Body of pancreas (tissue), 4 donors: Measurements from ENCODE around the gene IGSF23. TPM values are rescaled to one million over a fixed set of nuclear protein-coding genes. Genes with fewer than 3 reads are reported as not detected.
A peak's percentile ranks its signal among the peaks of the same experiment; 100 is the strongest.

Experiments
- ATAC-seq: fragments of 150-250 bp; one replicate; pipeline ENCODE4 v1.9.1; 2016
- DNase-seq, 4 donors: peaks; one replicate each; pipeline ENCODE4 v3.0.0-alpha.2; 2019
- H3K27ac ChIP-seq, 4 donors: fragments of 200-600 bp; sonication (generic); 1 replicate in 3 of 4; 2 replicates in 1 of 4; pipeline versions ENCODE4 v1.5.1 to v1.6.1; 2016 to 2019; ENCODE audit warnings: mild to moderate bottlenecking in 1 of 4, mixed read lengths in 1 of 4, moderate library complexity in 1 of 4
- H3K27me3 ChIP-seq, 2 donors: fragments of 200-600 bp; sonication (generic); one replicate each; pipeline ENCODE4 v1.6.0; 2016; ENCODE audit warnings: mild to moderate bottlenecking in 1 of 2
- H3K36me3 ChIP-seq, 2 donors: fragments of 200-600 bp; sonication (generic); replicated peaks in 1 of 2; 2 replicates each; pipeline ENCODE4 v1.5.1; 2016; ENCODE audit warnings: low read depth in 2 of 2; ENCODE audit not compliant: insufficient read depth in 1 of 2
- H3K4me1 ChIP-seq: fragments of 200-600 bp; sonication (generic); one replicate; pipeline ENCODE4 v1.6.0; 2016
- H3K4me3 ChIP-seq, 2 donors: fragments of 200-600 bp; sonication (generic); 1 replicate in 1 of 2; 2 replicates in 1 of 2; pipeline ENCODE4 v1.5.1; 2016 to 2019
- H3K9me3 ChIP-seq, 3 donors: fragments of 200-600 bp; sonication (generic); 1 replicate in 2 of 3; 2 replicates in 1 of 3; pipeline ENCODE4 v1.5.1; 2016
- CTCF ChIP-seq, 7 experiments: fragments of 450-650 bp in 4 of 7; fragments of 200-600 bp in 3 of 7; sonication (generic) in 3 of 7; IDR thresholded peaks; one replicate each; pipeline ENCODE4 v1.5.1; 2016 to 2019; ENCODE audit warnings: antibody characterized with exemption in 7 of 7
- POLR2A ChIP-seq, 3 donors: fragments of 450-650 bp; IDR thresholded peaks; one replicate each; pipeline ENCODE4 v1.6.1; 2016; ENCODE audit warnings: antibody characterized with exemption in 3 of 3, mild to moderate bottlenecking in 2 of 3
- WGBS, 2 donors: methylation state at CpG; one replicate each; pipeline ENCODE4 v1.1.5; 2017; 5-methylcytosine and 5-hydroxymethylcytosine counted together
- intact Hi-C: fragments of 100-400 bp; cut with DNase I; formaldehyde crosslinking; loops from one replicate; pipeline ENCODE4 v1.15.1; 2023
- total RNA-seq, 2 donors: library from RNA; depleted of rRNA; stranded (reverse); fragments of >200 nt; gene quantifications; one replicate each; pipeline ENCODE4 v1.1.0, GENCODE V29; 2016

The IGSF23 gene
- total RNA-seq, 2 donors from 2014 or later, result 3.1 TPM; not detected in 1

GRCh38 chr19:44598355-44598754, 15.0 kb upstream of the IGSF23 start:
- TF ChIP-seq POLR2A (IDR thresholded peaks at IDR 0.05), result no peak
- no peak for TF ChIP-seq CTCF (IDR thresholded peaks at IDR 0.05)
- Histone ChIP-seq H3K36me3 (no peaks in the 10 kb centered on the region), H3K9me3 (no peaks in the 10 kb centered on the region), H3K4me3 (no peak overlapping the region), H3K4me1 (peaks cover 44% of the 10 kb centered on the region), H3K27me3 (no peaks in the 10 kb centered on the region), H3K27ac (no peak overlapping the region)
- no peak for ATAC-seq
- intact Hi-C loops, result no loop called here
- no peak for DNase-seq

- H3K4me1 ChIP-seq, result peaks cover 40% of the 10 kb centered on the region
- H3K27me3 ChIP-seq, result no peaks in the 10 kb centered on the region
- 24 to 50% methylated on average over 1 to 3 of the region's 3 CpGs for WGBS, 2 donors
- ATAC-seq, result peak; percentile 76
- H3K36me3 ChIP-seq, result no peaks in the 10 kb centered on the region
- TF ChIP-seq CTCF (IDR thresholded peaks at IDR 0.05), result peak in 4 of 7 experiments; percentile 16 to 23 (median 22)
- no peak for TF ChIP-seq POLR2A (IDR thresholded peaks at IDR 0.05)
- H3K4me3 ChIP-seq, result no peak overlapping the region
- intact Hi-C loops, result no loop called here
- peak; percentile 74 to 85 (median 81) for DNase-seq
- H3K27ac ChIP-seq, result no peak overlapping the region
- H3K9me3 ChIP-seq, result no peaks in the 10 kb centered on the region
Observed at GRCh38 chr19:44598880-44599279, 14.5 kb upstream of the IGSF23 start.

- Histone ChIP-seq H3K4me3 (no peak overlapping the region), H3K27me3 (no peaks in the 10 kb centered on the region), H3K27ac (no peak overlapping the region), H3K9me3 (no peaks in the 10 kb centered on the region), H3K4me1 (peaks cover 40% of the 10 kb centered on the region), H3K36me3 (no peaks in the 10 kb centered on the region)
- intact Hi-C loops, result no loop called here
- TF ChIP-seq CTCF (IDR thresholded peaks at IDR 0.05) (no peak), POLR2A (IDR thresholded peaks at IDR 0.05) (no peak)
- DNase-seq (no peak), ATAC-seq (no peak)
- 77 to 80% methylated on average over 4 of the region's 4 CpGs for WGBS, 2 donors
Observed at GRCh38 chr19:44600466-44600865, 12.9 kb upstream of the IGSF23 start.

GRCh38 chr19:44602081-44602480, 11.3 kb upstream of the IGSF23 start:
- Histone ChIP-seq H3K4me3 (no peak overlapping the region), H3K27ac (no peak overlapping the region), H3K9me3 (no peaks in the 10 kb centered on the region), H3K36me3 (no peaks in the 10 kb centered on the region), H3K27me3 (no peaks in the 10 kb centered on the region), H3K4me1 (peaks cover 32% of the 10 kb centered on the region)
- intact Hi-C loops, result no loop called here
- no peak for TF ChIP-seq CTCF (IDR thresholded peaks at IDR 0.05)
- TF ChIP-seq POLR2A (IDR thresholded peaks at IDR 0.05), result no peak
- WGBS, 2 donors, result 16 to 34% methylated on average over 6 of the region's 6 CpGs
- ATAC-seq, result peak; percentile 69
- DNase-seq, result peak; percentile 30 to 70 (median 58)

- TF ChIP-seq POLR2A (IDR thresholded peaks at IDR 0.05) (no peak), CTCF (IDR thresholded peaks at IDR 0.05) (no peak)
- Histone ChIP-seq H3K4me1 (peaks cover 23% of the 10 kb centered on the region), H3K27me3 (no peaks in the 10 kb centered on the region), H3K4me3 (no peak overlapping the region), H3K27ac (no peak overlapping the region), H3K9me3 (no peaks in the 10 kb centered on the region), H3K36me3 (no peaks in the 10 kb centered on the region)
- no peak for DNase-seq
- no peak for ATAC-seq
- 85 to 86% methylated on average over 7 to 8 of the region's 8 CpGs for WGBS, 2 donors
- intact Hi-C loops, result no loop called here
Observed at GRCh38 chr19:44603201-44603945, 10.0 kb upstream of the IGSF23 start.
